HG03565 (cell line): Measurements from ENCODE around the gene RNF214.
"Not testable (repeated sequence)": the region's sequence is repeated elsewhere in the genome, so short reads cannot be mapped to it uniquely, and the experiment has no call there.

Experiments used
- ATAC-seq: cut with Tn5 transposase; IDR thresholded peaks from one replicate; pipeline ENCODE4 v1.9.1; 2021; ENCODE audit warnings: mild to moderate bottlenecking, moderate library complexity; ENCODE audit not compliant: unreplicated experiment

Gene RNF214

GRCh38 chr11:117197516-117198456, 34.7 kb upstream of the RNF214 start:
- ATAC-seq: no peak

GRCh38 chr11:117198613-117199012, 33.9 kb upstream of the RNF214 start:
- no peak for ATAC-seq

GRCh38 chr11:117199053-117199915, 33.2 kb upstream of the RNF214 start, which contains the start of gene TAGLN:
Gene TAGLN, plus strand, starts transcription at chr11:117199370. Its CDS starts 3,644 bp downstream, at chr11:117203014.
- ATAC-seq: no peak

- no peak for ATAC-seq
Observed at GRCh38 chr11:117199916-117200812, 32.3 kb upstream of the RNF214 start.

GRCh38 chr11:117200813-117201657, 31.4 kb upstream of the RNF214 start:
- ATAC-seq: no peak

- no peak for ATAC-seq
Observed at GRCh38 chr11:117201658-117202305, 30.7 kb upstream of the RNF214 start.

- no peak for ATAC-seq
Observed at GRCh38 chr11:117202386-117203068, 29.9 kb upstream of the RNF214 start.

- no peak for ATAC-seq
Observed at GRCh38 chr11:117203069-117203407, 29.4 kb upstream of the RNF214 start.

GRCh38 chr11:117204283-117205080, 28.0 kb upstream of the RNF214 start:
- no peak for ATAC-seq

- no peak for ATAC-seq
Observed at GRCh38 chr11:117205211-117205818, 27.2 kb upstream of the RNF214 start.

- ATAC-seq: not testable (repeated sequence)
Observed at GRCh38 chr11:117206111-117206510, 26.4 kb upstream of the RNF214 start.

GRCh38 chr11:117206859-117207258, 25.6 kb upstream of the RNF214 start:
- not testable (repeated sequence) for ATAC-seq

GRCh38 chr11:117207481-117207880, 25.0 kb upstream of the RNF214 start:
- ATAC-seq: not testable (repeated sequence)

- ATAC-seq: not testable (repeated sequence)
Observed at GRCh38 chr11:117208710-117209109, 23.8 kb upstream of the RNF214 start.

- not testable (repeated sequence) for ATAC-seq
Observed at GRCh38 chr11:117209351-117210125, 22.9 kb upstream of the RNF214 start.

GRCh38 chr11:117210620-117211019, 21.9 kb upstream of the RNF214 start:
- ATAC-seq: no peak
